OCI-LY7 (cell line): ENCODE results near the gene LDLRAD4.

Experiments
- CTCF ChIP-seq: fragments of 200-600 bp; sonication (generic); conservative IDR thresholded peaks from 2 replicates; pipeline ENCODE4 v1.5.1; 2014; ENCODE audit warnings: mild to moderate bottlenecking, antibody characterized with exemption, low read length, moderate library complexity, mixed read lengths
- EZH2phosphoT487 ChIP-seq: fragments of 200-600 bp; sonication (generic); IDR thresholded peaks from 2 replicates; pipeline ENCODE4 v1.6.1; 2018; ENCODE audit warnings: low read depth, borderline replicate concordance, mild to moderate bottlenecking, mixed run types, antibody characterized with exemption, low read length, moderate library complexity, mixed read lengths

- no peak for TF ChIP-seq CTCF
- TF ChIP-seq EZH2phosphoT487: no peak
Measured at GRCh38 chr18:13517369-13517768, 298.8 kb downstream of the LDLRAD4 start.
